ENCODE data around the gene PRLR. TPM values are rescaled to one million over a fixed set of nuclear protein-coding genes. Genes with fewer than 3 reads are reported as not detected.

PRLR gene
- total and polyA plus RNA-seq, 4 donors = 3.5 to 44.5 (median 14.3) TPM

DNA sequence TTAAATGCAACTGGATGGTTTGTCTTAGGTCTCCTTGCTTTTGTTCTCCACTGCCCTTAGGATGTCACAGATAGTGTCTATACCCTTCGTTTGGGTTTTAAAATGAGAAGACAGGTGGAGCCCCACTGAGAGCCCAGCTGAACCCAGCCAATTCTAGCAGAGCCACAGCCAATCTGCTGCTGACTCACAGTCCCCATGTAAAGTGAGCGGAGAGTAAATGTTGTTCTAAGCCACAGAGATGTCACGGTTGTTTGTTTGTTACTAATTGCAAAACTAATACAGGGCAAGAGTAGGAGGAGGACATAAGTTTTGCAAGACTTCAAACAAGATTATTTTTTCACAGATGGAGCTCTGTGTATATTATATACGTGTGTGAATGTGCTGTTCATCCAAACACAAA lies 132.1 kb downstream of the PRLR start:
- H3K9me3 ChIP-seq (ENCODE audit: control insufficient read depth in 4 of 4, low read length in 3 of 4) = no peaks in the 10 kb centered on the region
- H3K4me3 ChIP-seq (ENCODE audit: low read depth in 1 of 3, low read length in 3 of 3) = no peak overlapping the region
- 30% methylated on average over 4 of the region's 4 CpGs for WGBS
- H3K27me3 ChIP-seq (ENCODE audit: control insufficient read depth in 4 of 4, insufficient read depth in 4 of 4, low read length in 3 of 4) = no peaks in the 10 kb centered on the region
- DNase-seq (ENCODE audit: low spot score) = no peak
- H3K4me1 ChIP-seq (ENCODE audit: control insufficient read depth in 4 of 4, insufficient read depth in 4 of 4, low read length in 3 of 4) = peaks cover 6 to 29% (median 13%) of the 10 kb centered on the region in 4 donors
- TF ChIP-seq FOXA1 (IDR thresholded peaks at IDR 0.05) = peak; percentile 24
- TF ChIP-seq JUND (IDR thresholded peaks at IDR 0.05) = peak in 1 of 2 donors; percentile 73
- TF ChIP-seq, protein P1, sequence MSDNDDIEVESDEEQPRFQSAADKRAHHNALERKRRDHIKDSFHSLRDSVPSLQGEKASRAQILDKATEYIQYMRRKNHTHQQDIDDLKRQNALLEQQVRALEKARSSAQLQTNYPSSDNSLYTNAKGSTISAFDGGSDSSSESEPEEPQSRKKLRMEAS (IDR thresholded peaks at IDR 0.05) = peak; percentile 32
- no peak for TF ChIP-seq GABPA (IDR thresholded peaks at IDR 0.05 in 1 of 2, conservative IDR thresholded peaks at IDR 0.05 in 1 of 2)
- TF ChIP-seq, protein P2, sequence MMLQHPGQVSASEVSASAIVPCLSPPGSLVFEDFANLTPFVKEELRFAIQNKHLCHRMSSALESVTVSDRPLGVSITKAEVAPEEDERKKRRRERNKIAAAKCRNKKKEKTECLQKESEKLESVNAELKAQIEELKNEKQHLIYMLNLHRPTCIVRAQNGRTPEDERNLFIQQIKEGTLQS (IDR thresholded peaks at IDR 0.05) = no peak
- TF ChIP-seq, protein P3, sequence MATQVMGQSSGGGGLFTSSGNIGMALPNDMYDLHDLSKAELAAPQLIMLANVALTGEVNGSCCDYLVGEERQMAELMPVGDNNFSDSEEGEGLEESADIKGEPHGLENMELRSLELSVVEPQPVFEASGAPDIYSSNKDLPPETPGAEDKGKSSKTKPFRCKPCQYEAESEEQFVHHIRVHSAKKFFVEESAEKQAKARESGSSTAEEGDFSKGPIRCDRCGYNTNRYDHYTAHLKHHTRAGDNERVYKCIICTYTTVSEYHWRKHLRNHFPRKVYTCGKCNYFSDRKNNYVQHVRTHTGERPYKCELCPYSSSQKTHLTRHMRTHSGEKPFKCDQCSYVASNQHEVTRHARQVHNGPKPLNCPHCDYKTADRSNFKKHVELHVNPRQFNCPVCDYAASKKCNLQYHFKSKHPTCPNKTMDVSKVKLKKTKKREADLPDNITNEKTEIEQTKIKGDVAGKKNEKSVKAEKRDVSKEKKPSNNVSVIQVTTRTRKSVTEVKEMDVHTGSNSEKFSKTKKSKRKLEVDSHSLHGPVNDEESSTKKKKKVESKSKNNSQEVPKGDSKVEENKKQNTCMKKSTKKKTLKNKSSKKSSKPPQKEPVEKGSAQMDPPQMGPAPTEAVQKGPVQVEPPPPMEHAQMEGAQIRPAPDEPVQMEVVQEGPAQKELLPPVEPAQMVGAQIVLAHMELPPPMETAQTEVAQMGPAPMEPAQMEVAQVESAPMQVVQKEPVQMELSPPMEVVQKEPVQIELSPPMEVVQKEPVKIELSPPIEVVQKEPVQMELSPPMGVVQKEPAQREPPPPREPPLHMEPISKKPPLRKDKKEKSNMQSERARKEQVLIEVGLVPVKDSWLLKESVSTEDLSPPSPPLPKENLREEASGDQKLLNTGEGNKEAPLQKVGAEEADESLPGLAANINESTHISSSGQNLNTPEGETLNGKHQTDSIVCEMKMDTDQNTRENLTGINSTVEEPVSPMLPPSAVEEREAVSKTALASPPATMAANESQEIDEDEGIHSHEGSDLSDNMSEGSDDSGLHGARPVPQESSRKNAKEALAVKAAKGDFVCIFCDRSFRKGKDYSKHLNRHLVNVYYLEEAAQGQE (IDR thresholded peaks at IDR 0.05) = no peak
- peak; percentile 36 to 53 for TF ChIP-seq RAD21 (IDR thresholded peaks at IDR 0.05)
- TF ChIP-seq NR2F2 (IDR thresholded peaks at IDR 0.05) = no peak
- peak; percentile 18 to 79 for TF ChIP-seq RXRA (IDR thresholded peaks at IDR 0.05)
- no peak for TF ChIP-seq TAF1 (conservative IDR thresholded peaks at IDR 0.05)
- TF ChIP-seq, protein P4, sequence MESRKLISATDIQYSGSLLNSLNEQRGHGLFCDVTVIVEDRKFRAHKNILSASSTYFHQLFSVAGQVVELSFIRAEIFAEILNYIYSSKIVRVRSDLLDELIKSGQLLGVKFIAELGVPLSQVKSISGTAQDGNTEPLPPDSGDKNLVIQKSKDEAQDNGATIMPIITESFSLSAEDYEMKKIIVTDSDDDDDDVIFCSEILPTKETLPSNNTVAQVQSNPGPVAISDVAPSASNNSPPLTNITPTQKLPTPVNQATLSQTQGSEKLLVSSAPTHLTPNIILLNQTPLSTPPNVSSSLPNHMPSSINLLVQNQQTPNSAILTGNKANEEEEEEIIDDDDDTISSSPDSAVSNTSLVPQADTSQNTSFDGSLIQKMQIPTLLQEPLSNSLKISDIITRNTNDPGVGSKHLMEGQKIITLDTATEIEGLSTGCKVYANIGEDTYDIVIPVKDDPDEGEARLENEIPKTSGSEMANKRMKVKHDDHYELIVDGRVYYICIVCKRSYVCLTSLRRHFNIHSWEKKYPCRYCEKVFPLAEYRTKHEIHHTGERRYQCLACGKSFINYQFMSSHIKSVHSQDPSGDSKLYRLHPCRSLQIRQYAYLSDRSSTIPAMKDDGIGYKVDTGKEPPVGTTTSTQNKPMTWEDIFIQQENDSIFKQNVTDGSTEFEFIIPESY (IDR thresholded peaks at IDR 0.05) = peak; percentile 24
- peak; percentile 56 to 81 for TF ChIP-seq HNF4A (conservative IDR thresholded peaks at IDR 0.05)
- peak; percentile 50 for TF ChIP-seq YY1 (IDR thresholded peaks at IDR 0.05)
- TF ChIP-seq, protein P5, sequence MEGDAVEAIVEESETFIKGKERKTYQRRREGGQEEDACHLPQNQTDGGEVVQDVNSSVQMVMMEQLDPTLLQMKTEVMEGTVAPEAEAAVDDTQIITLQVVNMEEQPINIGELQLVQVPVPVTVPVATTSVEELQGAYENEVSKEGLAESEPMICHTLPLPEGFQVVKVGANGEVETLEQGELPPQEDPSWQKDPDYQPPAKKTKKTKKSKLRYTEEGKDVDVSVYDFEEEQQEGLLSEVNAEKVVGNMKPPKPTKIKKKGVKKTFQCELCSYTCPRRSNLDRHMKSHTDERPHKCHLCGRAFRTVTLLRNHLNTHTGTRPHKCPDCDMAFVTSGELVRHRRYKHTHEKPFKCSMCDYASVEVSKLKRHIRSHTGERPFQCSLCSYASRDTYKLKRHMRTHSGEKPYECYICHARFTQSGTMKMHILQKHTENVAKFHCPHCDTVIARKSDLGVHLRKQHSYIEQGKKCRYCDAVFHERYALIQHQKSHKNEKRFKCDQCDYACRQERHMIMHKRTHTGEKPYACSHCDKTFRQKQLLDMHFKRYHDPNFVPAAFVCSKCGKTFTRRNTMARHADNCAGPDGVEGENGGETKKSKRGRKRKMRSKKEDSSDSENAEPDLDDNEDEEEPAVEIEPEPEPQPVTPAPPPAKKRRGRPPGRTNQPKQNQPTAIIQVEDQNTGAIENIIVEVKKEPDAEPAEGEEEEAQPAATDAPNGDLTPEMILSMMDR (IDR thresholded peaks at IDR 0.05; ENCODE audit: low read depth, low read length, missing input control) = no peak
- no peak for TF ChIP-seq EGR1 (IDR thresholded peaks at IDR 0.05; ENCODE audit: low read depth in 2 of 2)
- peak; percentile 33 for TF ChIP-seq FOXA2 (IDR thresholded peaks at IDR 0.05)
- no peaks in the 10 kb centered on the region for H3K36me3 ChIP-seq (ENCODE audit: control insufficient read depth in 4 of 4, insufficient read depth in 3 of 4, low read depth in 1 of 4, low read length in 3 of 4)
- H3K9ac ChIP-seq (ENCODE audit: low read depth in 1 of 2, low read length in 2 of 2) = no peak overlapping the region
- peak overlapping the region in 1 of 2 donors; percentile 44 for H3K27ac ChIP-seq (ENCODE audit: low read depth in 1 of 2, low read length in 2 of 2)

DNA sequence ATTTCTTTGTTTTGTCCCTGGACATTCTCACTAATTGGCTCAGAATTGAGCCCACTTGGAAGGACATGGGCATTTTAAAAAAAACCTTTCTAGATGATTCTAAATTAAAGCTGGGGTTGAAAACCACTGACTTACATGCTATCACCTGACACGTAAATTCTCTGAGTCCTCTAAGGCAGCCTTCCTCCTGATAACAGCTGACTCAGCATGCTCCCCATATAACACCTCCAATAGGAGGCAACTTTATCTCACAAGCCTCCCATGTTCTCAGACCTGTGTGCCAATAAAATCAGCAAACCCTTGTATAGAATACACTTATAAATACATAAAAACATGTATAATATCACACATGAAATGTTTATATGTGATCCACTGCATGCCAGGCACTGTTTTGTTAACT lies 133.4 kb downstream of the PRLR start:
- no peak overlapping the region for H3K27ac ChIP-seq (ENCODE audit: low read depth in 1 of 2, low read length in 2 of 2)
- 95% methylated on average over 1 of the region's 1 CpG for WGBS
- no peak overlapping the region for H3K4me3 ChIP-seq (ENCODE audit: low read depth in 1 of 3, low read length in 3 of 3)
- DNase-seq (ENCODE audit: low spot score) = no peak
- H3K27me3 ChIP-seq (ENCODE audit: control insufficient read depth in 4 of 4, insufficient read depth in 4 of 4, low read length in 3 of 4) = no peaks in the 10 kb centered on the region
- peaks cover 6 to 29% (median 13%) of the 10 kb centered on the region in 4 donors for H3K4me1 ChIP-seq (ENCODE audit: control insufficient read depth in 4 of 4, insufficient read depth in 4 of 4, low read length in 3 of 4)
- H3K9me3 ChIP-seq (ENCODE audit: control insufficient read depth in 4 of 4, low read length in 3 of 4) = no peaks in the 10 kb centered on the region
- TF ChIP-seq, protein P1 (IDR thresholded peaks at IDR 0.05) = no peak
- TF ChIP-seq SP1 (IDR thresholded peaks at IDR 0.05) (no peak), NR2F2 (IDR thresholded peaks at IDR 0.05) (no peak), HNF4A (conservative IDR thresholded peaks at IDR 0.05) (no peak), FOXA1 (IDR thresholded peaks at IDR 0.05) (no peak), FOXA2 (IDR thresholded peaks at IDR 0.05) (no peak)
- H3K36me3 ChIP-seq (ENCODE audit: control insufficient read depth in 4 of 4, insufficient read depth in 3 of 4, low read depth in 1 of 4, low read length in 3 of 4) = no peaks in the 10 kb centered on the region
- H3K9ac ChIP-seq (ENCODE audit: low read depth in 1 of 2, low read length in 2 of 2) = no peak overlapping the region

All from liver (tissue), 9 donors.